Fibroblast of lung (primary cell): ENCODE data around the gene HMGCS2. TPM values are rescaled to one million over a fixed set of nuclear protein-coding genes. Genes with fewer than 3 reads are reported as not detected.

Source experiments
- DNase-seq, 2 donors: peaks; one replicate each; pipeline versions ENCODE4 v3.0.0 to v3.0.0-alpha.2; 2010; ENCODE audit warnings: low read depth in 2 of 2
- H2AFZ ChIP-seq: 2 replicates; pipeline ENCODE4 v1.5.1; 2012; ENCODE audit warnings: low read length, control low read depth, inconsistent platforms
- H3K27ac ChIP-seq: 2 replicates; pipeline ENCODE4 v1.5.1; 2011; ENCODE audit warnings: low read length, control low read depth; ENCODE audit not compliant: insufficient read depth
- H3K27me3 ChIP-seq: 2 replicates; pipeline ENCODE4 v1.5.1; 2011; ENCODE audit warnings: mild to moderate bottlenecking, low read length; ENCODE audit not compliant: control insufficient read depth, insufficient read depth
- H3K36me3 ChIP-seq: 2 replicates; pipeline ENCODE4 v1.5.1; 2011; ENCODE audit warnings: low read length; ENCODE audit not compliant: control insufficient read depth, insufficient read depth
- H3K4me1 ChIP-seq: 2 replicates; pipeline ENCODE4 v1.5.1; 2011; ENCODE audit warnings: low read length; ENCODE audit not compliant: control insufficient read depth, insufficient read depth; ENCODE audit errors: extremely low read depth
- H3K4me2 ChIP-seq: 2 replicates; pipeline ENCODE4 v1.5.1; 2011; ENCODE audit warnings: low read length, control low read depth; ENCODE audit not compliant: insufficient read depth; ENCODE audit errors: extremely low read depth
- H3K4me3 ChIP-seq, 4 experiments: fragments of 200-600 bp in 1 of 4; sonication (generic) in 1 of 4; replicated peaks in 1 of 4; 2 replicates each; pipeline ENCODE4 v1.5.1; 2011 to 2016; ENCODE audit warnings: low read length in 4 of 4, low read depth in 3 of 4, mild to moderate bottlenecking in 3 of 4, control low read depth in 2 of 4, inconsistent platforms in 1 of 4, mixed read lengths in 1 of 4; ENCODE audit not compliant: insufficient read depth in 1 of 4; ENCODE audit errors: control extremely low read depth in 1 of 4
- H3K79me2 ChIP-seq: 2 replicates; pipeline ENCODE4 v1.5.1; 2012; ENCODE audit warnings: mild to moderate bottlenecking, low read length, inconsistent platforms; ENCODE audit not compliant: control insufficient read depth, insufficient read depth
- H3K9ac ChIP-seq: 2 replicates; pipeline ENCODE4 v1.5.1; 2011; ENCODE audit warnings: mild to moderate bottlenecking, low read length, control low read depth; ENCODE audit not compliant: insufficient read depth
- H3K9me3 ChIP-seq: 2 replicates; pipeline ENCODE4 v1.5.1; 2012; ENCODE audit warnings: low read depth, low read length; ENCODE audit not compliant: control insufficient read depth, insufficient read depth
- H4K20me1 ChIP-seq: 2 replicates; pipeline ENCODE4 v1.5.1; 2011; ENCODE audit warnings: low read length; ENCODE audit not compliant: control insufficient read depth, insufficient read depth; ENCODE audit errors: extremely low read depth
- CTCF ChIP-seq, 2 donors: IDR thresholded peaks in 1 of 2; conservative IDR thresholded peaks in 1 of 2; 1 replicate in 1 of 2; 2 replicates in 1 of 2; pipeline ENCODE4 v1.5.1; 2011 to 2012; ENCODE audit warnings: low read length in 2 of 2, control low read depth in 1 of 2, inconsistent platforms in 1 of 2, low read depth in 1 of 2, mild to moderate bottlenecking in 1 of 2
- EZH2 ChIP-seq: IDR thresholded peaks from 2 replicates; pipeline ENCODE4 v1.5.1; 2012; ENCODE audit warnings: low read length, control low read depth, mild to moderate bottlenecking; ENCODE audit errors: missing control alignments
- polyA plus RNA-seq, 2 donors: library from polyadenylated mRNA; depleted of rRNA in 1 of 2; stranded (reverse) in 1 of 2; unstranded in 1 of 2; fragments of >200 nt; gene quantifications; 2 replicates each; pipeline ENCODE4 v1.2.1, GENCODE V29; 2011 to 2012; ENCODE audit warnings: missing spikeins in 1 of 2
- total RNA-seq: library from RNA; depleted of rRNA; stranded (reverse); fragments of >200 nt; gene quantifications from 2 replicates; pipeline ENCODE4 v1.2.1, GENCODE V29; 2014

The HMGCS2 gene
- total and polyA plus RNA-seq, 2 donors (not counting 1 experiment from before 2014, with no cell fraction given): not detected

DNA sequence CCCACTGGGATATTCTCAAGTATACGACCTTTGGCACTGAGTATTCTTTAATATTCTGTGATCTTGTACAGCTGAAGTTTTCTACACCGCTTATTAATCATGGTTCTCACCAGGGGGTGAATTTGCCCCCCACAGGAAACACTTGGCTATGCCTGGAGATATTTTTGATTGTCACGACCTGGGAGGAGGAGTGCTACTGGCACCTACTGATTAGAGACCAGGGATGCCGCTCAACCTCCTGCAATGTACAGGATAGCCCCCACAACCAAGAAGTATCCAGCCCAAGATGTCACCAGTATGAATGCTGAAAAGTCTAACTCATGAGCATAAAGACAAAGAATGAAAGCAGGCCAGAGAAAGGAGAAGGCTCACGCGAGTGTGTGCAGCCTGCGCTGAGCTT is 28.9 kb upstream of the HMGCS2 start:
- DNase-seq: no peak
- TF ChIP-seq EZH2 (no peak), CTCF (conservative IDR thresholded peaks at IDR 0.05 in 1 of 2, IDR thresholded peaks at IDR 0.05 in 1 of 2; ENCODE audit: low read depth in 1 of 2, low read length in 2 of 2) (no peak)
- Histone ChIP-seq H4K20me1 (no peaks in the 10 kb centered on the region), H3K27me3 (peaks cover 5% of the 10 kb centered on the region), H3K79me2 (no peaks in the 10 kb centered on the region), H3K9ac (no peak overlapping the region), H3K4me2 (no peak overlapping the region), H3K36me3 (no peaks in the 10 kb centered on the region), H3K27ac (no peak overlapping the region), H3K4me1 (no peaks in the 10 kb centered on the region), H3K4me3 (no peak overlapping the region), H2AFZ (no peak overlapping the region), H3K9me3 (no peaks in the 10 kb centered on the region)

DNA sequence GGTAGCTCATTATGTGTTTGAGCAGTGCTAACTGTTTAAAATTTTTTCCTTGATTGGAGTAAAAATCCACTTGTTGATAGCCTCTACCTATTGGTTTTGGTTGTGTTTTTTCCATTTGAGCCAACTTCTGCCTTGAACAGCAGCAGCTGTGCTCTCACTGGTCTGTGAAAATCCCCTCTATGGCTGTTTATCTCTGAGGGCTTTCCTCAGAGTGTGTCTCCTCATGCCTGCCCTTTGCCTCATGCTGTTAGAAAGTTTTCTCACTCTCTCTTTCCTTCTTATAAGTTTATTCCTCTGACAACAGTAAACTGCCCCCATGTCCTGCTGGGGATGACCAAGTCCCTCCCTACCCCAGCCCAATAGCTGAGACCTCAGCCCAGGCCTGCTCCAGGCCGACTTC is 28.5 kb upstream of the HMGCS2 start:
- no peaks in the 10 kb centered on the region for H3K79me2 ChIP-seq
- no peaks in the 10 kb centered on the region for H3K4me1 ChIP-seq
- no peaks in the 10 kb centered on the region for H3K9me3 ChIP-seq
- TF ChIP-seq CTCF (conservative IDR thresholded peaks at IDR 0.05 in 1 of 2, IDR thresholded peaks at IDR 0.05 in 1 of 2; ENCODE audit: low read depth in 1 of 2, low read length in 2 of 2) (no peak), EZH2 (no peak)
- no peak for DNase-seq
- H3K4me2 ChIP-seq: no peak overlapping the region
- H3K36me3 ChIP-seq: no peaks in the 10 kb centered on the region
- no peak overlapping the region for H2AFZ ChIP-seq
- H3K27ac ChIP-seq: no peak overlapping the region
- no peak overlapping the region for H3K4me3 ChIP-seq
- peaks cover 5% of the 10 kb centered on the region for H3K27me3 ChIP-seq
- no peak overlapping the region for H3K9ac ChIP-seq
- H4K20me1 ChIP-seq: no peaks in the 10 kb centered on the region

GRCh38 chr1:119795261-119796200 is 26.8 kb upstream of the HMGCS2 start:
- TF ChIP-seq CTCF (conservative IDR thresholded peaks at IDR 0.05 in 1 of 2, IDR thresholded peaks at IDR 0.05 in 1 of 2; ENCODE audit: low read depth in 1 of 2, low read length in 2 of 2) (no peak), EZH2 (no peak)

More at GRCh38 chr1:119795261-119796200, 26.8 kb upstream of the HMGCS2 start:
- no peaks in the 10 kb centered on the region for H3K36me3 ChIP-seq
- H3K9ac ChIP-seq: no peak overlapping the region
- no peak overlapping the region for H3K4me3 ChIP-seq
- H3K79me2 ChIP-seq: no peaks in the 10 kb centered on the region
- no peak overlapping the region for H3K4me2 ChIP-seq
- H3K27ac ChIP-seq: no peak overlapping the region
- DNase-seq: no peak
- peaks cover 10% of the 10 kb centered on the region for H3K27me3 ChIP-seq
- H3K9me3 ChIP-seq: no peaks in the 10 kb centered on the region
- H2AFZ ChIP-seq: no peak overlapping the region
- H4K20me1 ChIP-seq: no peaks in the 10 kb centered on the region
- no peaks in the 10 kb centered on the region for H3K4me1 ChIP-seq
